Measurements from ENCODE around the gene XPO5. TPM values are rescaled to one million over a fixed set of nuclear protein-coding genes. Genes with fewer than 3 reads are reported as not detected.

XPO5 gene
- total RNA-seq, 6 experiments from 2014 or later = 11.3 to 16.3 (median 12.6) TPM

- Histone ChIP-seq H3K4me3 (peak overlapping the region; percentile 52 to 83 (median 67)), H3K27ac (no peak overlapping the region), H3K9me3 (no peaks in the 10 kb centered on the region), H3K27me3 (no peaks in the 10 kb centered on the region), H3K36me3 (peaks cover 3 to 37% (median 18%) of the 10 kb centered on the region in 4 donors), H3K4me1 (peaks cover 0 to 14% (median 2%) of the 10 kb centered on the region in 4 donors)
- WGBS (ENCODE audit: insufficient coverage, low coverage, low lambda C conversion rate, missing lambda C conversion rate) = 12% methylated on average over 26 of the region's 69 CpGs
- TF ChIP-seq POLR2A (IDR thresholded peaks at IDR 0.05) = no peak
- TF ChIP-seq CTCF (IDR thresholded peaks at IDR 0.05) = no peak
- intact Hi-C loops (cut with DNase I) = loop anchor here (5.0 kb wide), 1 partner anchor 57 kb away; no protein-coding TSS in a partner anchor
- ATAC-seq (peak in 2 of 4 donors; percentile 2 to 3), DNase-seq (peak in 1 of 3 donors; percentile 35)
These were observed 66.5 kb downstream of the XPO5 start for GRCh38 chr6:43509142-43509983.

DNA sequence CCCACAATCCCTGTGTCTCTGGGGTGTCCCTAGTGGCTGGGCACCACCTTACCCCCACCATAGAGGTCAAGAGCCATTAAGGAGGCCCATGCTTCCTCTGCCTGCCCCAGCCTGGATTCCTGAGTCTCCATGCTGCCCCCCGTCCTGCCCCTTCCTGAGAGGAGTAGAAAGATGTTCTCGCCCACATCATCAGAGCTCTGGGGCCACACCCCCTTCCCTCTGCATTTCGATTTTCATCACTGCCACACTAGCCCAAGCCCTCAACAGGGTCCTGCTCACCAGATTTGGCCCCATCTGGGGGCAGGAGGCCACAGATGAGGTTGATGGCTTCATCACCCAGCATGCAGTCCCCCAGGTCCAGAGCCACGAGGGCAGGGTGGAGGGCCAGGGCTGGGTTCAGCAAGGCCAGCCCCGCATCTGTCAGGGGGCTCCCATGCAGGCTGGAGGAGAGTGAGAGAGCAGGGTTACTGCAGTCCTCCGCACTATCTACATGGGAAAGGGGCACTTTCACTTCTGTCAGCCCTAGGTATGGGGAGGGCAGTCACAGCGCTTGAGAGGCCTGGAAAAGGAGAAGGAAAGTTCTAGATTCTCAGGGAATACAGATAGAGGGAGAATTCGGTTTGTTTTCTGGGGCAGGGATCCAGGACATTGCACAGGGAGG, 67.2 kb downstream of the XPO5 start:
- no peak for TF ChIP-seq POLR2A (IDR thresholded peaks at IDR 0.05)
- TF ChIP-seq CTCF (IDR thresholded peaks at IDR 0.05) = no peak
- Histone ChIP-seq H3K36me3 (peaks cover 0 to 36% (median 14%) of the 10 kb centered on the region in 4 donors), H3K4me1 (peaks cover 0 to 14% (median 2%) of the 10 kb centered on the region in 4 donors), H3K27ac (no peak overlapping the region), H3K4me3 (no peak overlapping the region), H3K9me3 (no peaks in the 10 kb centered on the region), H3K27me3 (no peaks in the 10 kb centered on the region)
- DNase-seq (no peak), ATAC-seq (no peak)
- intact Hi-C loops (cut with DNase I) = loop anchor here (5.0 kb wide), 1 partner anchor 56 kb away; no protein-coding TSS in a partner anchor
- 70% methylated on average over 5 of the region's 8 CpGs for WGBS (ENCODE audit: insufficient coverage, low coverage, low lambda C conversion rate, missing lambda C conversion rate)

DNA sequence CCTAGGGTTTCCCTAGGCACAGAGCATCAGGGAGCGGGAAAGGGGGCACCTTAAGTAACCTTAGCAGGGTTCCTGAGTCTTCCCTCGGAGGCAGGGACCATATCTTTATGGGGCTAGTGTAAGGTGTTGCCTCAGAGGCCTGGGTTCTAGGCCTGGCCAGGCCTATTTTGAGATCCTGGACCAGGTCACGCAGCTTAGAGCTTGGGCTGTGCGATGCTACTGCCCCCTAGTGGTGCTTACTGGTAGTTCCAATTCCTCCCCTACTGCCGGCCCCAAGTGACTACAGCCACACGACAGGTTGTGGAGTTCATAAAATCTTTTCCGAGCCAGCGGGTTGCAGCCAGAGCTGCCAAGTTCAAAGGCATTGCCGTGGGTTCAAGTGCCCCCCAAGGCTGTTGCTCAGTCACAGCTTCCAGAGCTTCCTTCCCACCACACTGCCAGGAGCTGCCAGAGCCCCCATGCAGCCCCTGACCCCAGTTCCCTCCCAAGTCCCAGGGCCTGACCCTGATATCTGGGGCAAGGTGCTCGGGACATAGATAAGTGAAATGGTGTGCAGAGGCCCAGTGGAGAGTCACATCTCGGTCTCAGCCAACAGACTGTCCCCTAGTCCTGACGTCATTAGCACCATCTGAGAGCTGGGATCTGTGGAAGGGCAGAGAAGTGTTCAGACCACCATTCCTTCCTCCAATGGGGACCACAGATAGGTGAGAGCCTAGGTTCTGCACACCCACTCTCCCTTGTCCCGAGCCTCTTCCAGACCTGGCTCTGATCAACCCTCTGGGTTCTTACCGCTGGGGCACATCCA, 69.0 kb downstream of the XPO5 start:
- Histone ChIP-seq H3K4me1 (peaks cover 0 to 14% (median 2%) of the 10 kb centered on the region in 4 donors), H3K4me3 (no peak overlapping the region), H3K36me3 (peaks cover 0 to 31% (median 9%) of the 10 kb centered on the region in 4 donors), H3K9me3 (no peaks in the 10 kb centered on the region), H3K27me3 (no peaks in the 10 kb centered on the region), H3K27ac (no peak overlapping the region)
- DNase-seq (peak; percentile 64 to 81 (median 79)), ATAC-seq (peak; percentile 70 to 77 (median 73))
- whole genome bisulfite sequencing (ENCODE audit: insufficient coverage, low coverage, low lambda C conversion rate, missing lambda C conversion rate) = 26% methylated on average over 12 of the region's 14 CpGs
- peak; percentile 88 to 98 (median 96) for TF ChIP-seq CTCF (IDR thresholded peaks at IDR 0.05)
- TF ChIP-seq POLR2A (IDR thresholded peaks at IDR 0.05) = no peak
- intact Hi-C loops (cut with DNase I) = loop anchor here (5.0 kb wide), 1 partner anchor 55 kb away; no protein-coding TSS in a partner anchor

- Histone ChIP-seq H3K9me3 (no peaks in the 10 kb centered on the region), H3K4me1 (peaks cover 0 to 14% (median 2%) of the 10 kb centered on the region in 4 donors), H3K27me3 (no peaks in the 10 kb centered on the region), H3K36me3 (peaks cover 0 to 28% (median 8%) of the 10 kb centered on the region in 4 donors), H3K27ac (no peak overlapping the region), H3K4me3 (no peak overlapping the region)
- TF ChIP-seq POLR2A (IDR thresholded peaks at IDR 0.05) (no peak), CTCF (IDR thresholded peaks at IDR 0.05) (no peak)
- ATAC-seq (no peak), DNase-seq (no peak)
- WGBS (ENCODE audit: insufficient coverage, low coverage, low lambda C conversion rate, missing lambda C conversion rate) = 93% methylated on average over 3 of the region's 3 CpGs
- intact Hi-C loops (cut with DNase I) = loop anchor here (5.0 kb wide), 1 partner anchor 54 kb away; no protein-coding TSS in a partner anchor
These were observed 69.7 kb downstream of the XPO5 start for GRCh38 chr6:43506171-43506570.

Measured in right lobe of liver (tissue), 6 donors.